ENCODE results near the gene GALNT10. TPM values are rescaled to one million over a fixed set of nuclear protein-coding genes. Genes with fewer than 3 reads are reported as not detected.

GALNT10 gene
- total RNA-seq, 1 donor from 2014 or later: 178 TPM

- Mint-ChIP-seq H3K36me3 (ENCODE audit: unreplicated experiment) (peaks cover 32% of the 10 kb centered on the region), H3K27me3 (ENCODE audit: unreplicated experiment) (no peaks in the 10 kb centered on the region), H3K4me1 (ENCODE audit: unreplicated experiment) (peaks cover 19% of the 10 kb centered on the region), H3K9me3 (ENCODE audit: unreplicated experiment) (no peaks in the 10 kb centered on the region), H3K27ac (ENCODE audit: unreplicated experiment) (no peak overlapping the region), H3K4me3 (ENCODE audit: unreplicated experiment) (no peak overlapping the region)
- DNase-seq (ENCODE audit: extremely low spot score, unreplicated experiment): no peak
- no peak for TF ChIP-seq CTCF (IDR thresholded peaks at IDR 0.05)
Measured at GRCh38 chr5:154451957-154452356, 261.4 kb downstream of the GALNT10 start.

GRCh38 chr5:154455585-154455984, 265.1 kb downstream of the GALNT10 start:
- Mint-ChIP-seq H3K27me3 (ENCODE audit: unreplicated experiment) (no peaks in the 10 kb centered on the region), H3K4me1 (ENCODE audit: unreplicated experiment) (no peaks in the 10 kb centered on the region), H3K9me3 (ENCODE audit: unreplicated experiment) (no peaks in the 10 kb centered on the region), H3K27ac (ENCODE audit: unreplicated experiment) (no peak overlapping the region), H3K36me3 (ENCODE audit: unreplicated experiment) (peaks cover 42% of the 10 kb centered on the region), H3K4me3 (ENCODE audit: unreplicated experiment) (no peak overlapping the region)
- TF ChIP-seq CTCF (IDR thresholded peaks at IDR 0.05): no peak
- no peak for DNase-seq (ENCODE audit: extremely low spot score, unreplicated experiment)

- Mint-ChIP-seq H3K27me3 (ENCODE audit: unreplicated experiment) (no peaks in the 10 kb centered on the region), H3K9me3 (ENCODE audit: unreplicated experiment) (no peaks in the 10 kb centered on the region), H3K4me3 (ENCODE audit: unreplicated experiment) (no peak overlapping the region), H3K36me3 (ENCODE audit: unreplicated experiment) (peaks cover 41% of the 10 kb centered on the region), H3K4me1 (ENCODE audit: unreplicated experiment) (peaks cover under 1% of the 10 kb centered on the region), H3K27ac (ENCODE audit: unreplicated experiment) (no peak overlapping the region)
- no peak for TF ChIP-seq CTCF (IDR thresholded peaks at IDR 0.05)
- DNase-seq (ENCODE audit: extremely low spot score, unreplicated experiment): no peak
Measured at GRCh38 chr5:154456540-154456939, 266.0 kb downstream of the GALNT10 start.

GRCh38 chr5:154459015-154459414, 268.5 kb downstream of the GALNT10 start:
- Mint-ChIP-seq H3K4me3 (ENCODE audit: unreplicated experiment) (no peak overlapping the region), H3K36me3 (ENCODE audit: unreplicated experiment) (peaks cover 36% of the 10 kb centered on the region), H3K4me1 (ENCODE audit: unreplicated experiment) (peaks cover 2% of the 10 kb centered on the region), H3K9me3 (ENCODE audit: unreplicated experiment) (no peaks in the 10 kb centered on the region), H3K27ac (ENCODE audit: unreplicated experiment) (no peak overlapping the region), H3K27me3 (ENCODE audit: unreplicated experiment) (no peaks in the 10 kb centered on the region)
- no peak for DNase-seq (ENCODE audit: extremely low spot score, unreplicated experiment)
- no peak for TF ChIP-seq CTCF (IDR thresholded peaks at IDR 0.05)

- Mint-ChIP-seq H3K36me3 (ENCODE audit: unreplicated experiment) (peaks cover 30% of the 10 kb centered on the region), H3K27me3 (ENCODE audit: unreplicated experiment) (no peaks in the 10 kb centered on the region), H3K4me1 (ENCODE audit: unreplicated experiment) (peaks cover 2% of the 10 kb centered on the region), H3K9me3 (ENCODE audit: unreplicated experiment) (no peaks in the 10 kb centered on the region), H3K4me3 (ENCODE audit: unreplicated experiment) (no peak overlapping the region), H3K27ac (ENCODE audit: unreplicated experiment) (no peak overlapping the region)
- TF ChIP-seq CTCF (IDR thresholded peaks at IDR 0.05): no peak
- DNase-seq (ENCODE audit: extremely low spot score, unreplicated experiment): no peak
Measured at GRCh38 chr5:154460172-154460571, 269.6 kb downstream of the GALNT10 start.
